Esophagus muscularis mucosa (tissue), 4 donors: ENCODE data around the gene GOLIM4. TPM values are rescaled to one million over a fixed set of nuclear protein-coding genes. Genes with fewer than 3 reads are reported as not detected.

Experiments used
- DNase-seq: peaks from one replicate; pipeline ENCODE4 v3.0.0-alpha.2; 2017; ENCODE audit errors: extremely low spot score
- H3K27ac ChIP-seq, 4 donors: fragments of 200-600 bp; sonication (generic); replicated peaks in 1 of 4; 1 replicate in 3 of 4; 2 replicates in 1 of 4; pipeline ENCODE4 v1.5.1; 2016 to 2019; ENCODE audit warnings: mild to moderate bottlenecking in 1 of 4
- H3K27me3 ChIP-seq, 4 donors: fragments of 200-600 bp; sonication (generic); one replicate each; pipeline versions ENCODE4 v1.5.1 to v1.6.0; 2016 to 2019
- H3K36me3 ChIP-seq, 4 donors: fragments of 200-600 bp; sonication (generic); one replicate each; pipeline ENCODE4 v1.5.1; 2016 to 2019
- H3K4me1 ChIP-seq, 4 donors: fragments of 200-600 bp; sonication (generic); one replicate each; pipeline ENCODE4 v1.5.1; 2016 to 2019
- H3K4me3 ChIP-seq, 4 donors: fragments of 200-600 bp; sonication (generic); 1 replicate in 2 of 4; 2 replicates in 2 of 4; pipeline ENCODE4 v1.5.1; 2016 to 2019; ENCODE audit warnings: mild to moderate bottlenecking in 4 of 4, moderate library complexity in 1 of 4
- H3K9me3 ChIP-seq, 4 donors: fragments of 200-600 bp; sonication (generic); 1 replicate in 3 of 4; 2 replicates in 1 of 4; pipeline ENCODE4 v1.5.1; 2016 to 2019
- EP300 ChIP-seq: sonication (generic); formaldehyde crosslinking; IDR thresholded peaks from one replicate; pipeline ENCODE4 v1.6.1; 2017; ENCODE audit warnings: antibody characterized with exemption
- POLR2A ChIP-seq: fragments of 450-650 bp; IDR thresholded peaks from one replicate; pipeline ENCODE4 v1.6.1; 2017; ENCODE audit warnings: antibody characterized with exemption, moderate library complexity, mild to moderate bottlenecking, low read depth
- POLR2AphosphoS5 ChIP-seq, 2 donors: sonication (generic); formaldehyde crosslinking; IDR thresholded peaks; one replicate each; pipeline ENCODE4 v1.6.1; 2017; ENCODE audit warnings: antibody characterized with exemption in 2 of 2
- WGBS: methylation state at CpG from one replicate; pipeline ENCODE4 v1.1.5; 2018; 5-methylcytosine and 5-hydroxymethylcytosine counted together
- intact Hi-C: fragments of 100-400 bp; cut with DNase I; formaldehyde crosslinking; loops from one replicate; pipeline ENCODE4 v1.15.1; 2023
- total RNA-seq, 4 donors: library from RNA; depleted of rRNA; stranded (reverse); fragments of >200 nt; gene quantifications; one replicate each; pipeline versions ENCODE4 v1.1.0 to v1.2.1, GENCODE V29; 2016
- TF ChIP-seq, protein P1 (sequence below), 3 experiments: fragments of 200-600 bp in 2 of 3; fragments of 450-650 bp in 1 of 3; sonication (generic) in 2 of 3; IDR thresholded peaks; one replicate each; pipeline ENCODE4 v1.5.1; 2017 to 2019; ENCODE audit warnings: antibody characterized with exemption in 3 of 3, mild to moderate bottlenecking in 2 of 3, moderate library complexity in 1 of 3

The GOLIM4 gene
- total RNA-seq, 4 donors from 2014 or later = 41.7 to 46.5 (median 45.0) TPM

- no peak for DNase-seq
- no peak overlapping the region for H3K4me3 ChIP-seq
- intact Hi-C loops = no loop called here
- no peak for TF ChIP-seq POLR2A
- TF ChIP-seq POLR2AphosphoS5 (IDR thresholded peaks at IDR 0.05) = no peak
- TF ChIP-seq, protein P1, sequence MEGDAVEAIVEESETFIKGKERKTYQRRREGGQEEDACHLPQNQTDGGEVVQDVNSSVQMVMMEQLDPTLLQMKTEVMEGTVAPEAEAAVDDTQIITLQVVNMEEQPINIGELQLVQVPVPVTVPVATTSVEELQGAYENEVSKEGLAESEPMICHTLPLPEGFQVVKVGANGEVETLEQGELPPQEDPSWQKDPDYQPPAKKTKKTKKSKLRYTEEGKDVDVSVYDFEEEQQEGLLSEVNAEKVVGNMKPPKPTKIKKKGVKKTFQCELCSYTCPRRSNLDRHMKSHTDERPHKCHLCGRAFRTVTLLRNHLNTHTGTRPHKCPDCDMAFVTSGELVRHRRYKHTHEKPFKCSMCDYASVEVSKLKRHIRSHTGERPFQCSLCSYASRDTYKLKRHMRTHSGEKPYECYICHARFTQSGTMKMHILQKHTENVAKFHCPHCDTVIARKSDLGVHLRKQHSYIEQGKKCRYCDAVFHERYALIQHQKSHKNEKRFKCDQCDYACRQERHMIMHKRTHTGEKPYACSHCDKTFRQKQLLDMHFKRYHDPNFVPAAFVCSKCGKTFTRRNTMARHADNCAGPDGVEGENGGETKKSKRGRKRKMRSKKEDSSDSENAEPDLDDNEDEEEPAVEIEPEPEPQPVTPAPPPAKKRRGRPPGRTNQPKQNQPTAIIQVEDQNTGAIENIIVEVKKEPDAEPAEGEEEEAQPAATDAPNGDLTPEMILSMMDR (IDR thresholded peaks at IDR 0.05) = no peak
- TF ChIP-seq EP300 = no peak
- no peaks in the 10 kb centered on the region for H3K9me3 ChIP-seq
- no peaks in the 10 kb centered on the region for H3K36me3 ChIP-seq
- no peaks in the 10 kb centered on the region for H3K27me3 ChIP-seq
- no peak overlapping the region for H3K27ac ChIP-seq
- WGBS = 51% methylated on average over 2 of the region's 2 CpGs
- H3K4me1 ChIP-seq = peaks cover 0 to 9% (median 0%) of the 10 kb centered on the region in 4 donors
Measured at GRCh38 chr3:167989066-167989465, 106.7 kb downstream of the GOLIM4 start.

GRCh38 chr3:167983583-167983982 is 112.1 kb downstream of the GOLIM4 start:
- no peaks in the 10 kb centered on the region for H3K9me3 ChIP-seq
- intact Hi-C loops = no loop called here
- WGBS = 68% methylated on average over 2 of the region's 2 CpGs
- DNase-seq = no peak
- H3K27me3 ChIP-seq = no peaks in the 10 kb centered on the region
- TF ChIP-seq POLR2AphosphoS5 (IDR thresholded peaks at IDR 0.05) (no peak), EP300 (no peak), POLR2A (no peak)
- TF ChIP-seq, protein P1 (IDR thresholded peaks at IDR 0.05) = no peak
- H3K27ac ChIP-seq = no peak overlapping the region
- no peaks in the 10 kb centered on the region for H3K4me1 ChIP-seq
- no peaks in the 10 kb centered on the region for H3K36me3 ChIP-seq
- no peak overlapping the region for H3K4me3 ChIP-seq

DNA sequence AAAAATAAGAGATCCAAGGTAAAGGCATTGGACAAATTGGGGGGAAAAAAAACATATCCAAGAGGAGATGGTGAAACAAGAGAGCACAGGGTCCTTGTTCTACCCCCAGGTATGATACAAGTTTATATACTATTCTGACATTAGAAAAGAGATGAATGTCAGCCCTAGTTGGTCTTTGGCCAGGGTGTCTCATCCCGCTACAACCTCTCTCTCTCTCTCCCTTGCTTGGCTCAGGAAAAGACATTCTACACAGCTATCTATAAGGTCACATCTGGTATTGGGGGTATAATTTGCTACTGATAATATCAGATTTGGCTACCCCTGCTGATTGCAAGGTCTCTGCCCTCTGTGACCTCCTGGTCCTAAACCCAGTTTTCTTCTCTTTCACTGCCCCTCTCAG is 117.2 kb downstream of the GOLIM4 start:
- no peaks in the 10 kb centered on the region for H3K36me3 ChIP-seq
- H3K4me1 ChIP-seq = no peaks in the 10 kb centered on the region
- H3K27me3 ChIP-seq = no peaks in the 10 kb centered on the region
- H3K9me3 ChIP-seq = no peaks in the 10 kb centered on the region
- 94% methylated on average over 1 of the region's 1 CpG for WGBS
- intact Hi-C loops = no loop called here
- H3K27ac ChIP-seq = no peak overlapping the region
- H3K4me3 ChIP-seq = no peak overlapping the region
- TF ChIP-seq EP300 (no peak), POLR2AphosphoS5 (IDR thresholded peaks at IDR 0.05) (no peak), POLR2A (no peak)
- TF ChIP-seq, protein P1 (IDR thresholded peaks at IDR 0.05) = no peak
- no peak for DNase-seq

- no peak overlapping the region for H3K4me3 ChIP-seq
- intact Hi-C loops = no loop called here
- WGBS = 91% methylated on average over 3 of the region's 3 CpGs
- peaks cover 0 to 2% (median 0%) of the 10 kb centered on the region in 4 donors for H3K4me1 ChIP-seq
- H3K9me3 ChIP-seq = no peaks in the 10 kb centered on the region
- H3K36me3 ChIP-seq = no peaks in the 10 kb centered on the region
- DNase-seq = no peak
- no peak overlapping the region for H3K27ac ChIP-seq
- TF ChIP-seq POLR2AphosphoS5 (IDR thresholded peaks at IDR 0.05) (no peak), POLR2A (no peak), EP300 (no peak)
- TF ChIP-seq, protein P1 (IDR thresholded peaks at IDR 0.05) = no peak
- H3K27me3 ChIP-seq = no peaks in the 10 kb centered on the region
Measured at GRCh38 chr3:167978071-167978470, 117.7 kb downstream of the GOLIM4 start.
